LNCaP clone FGC (cell line): ENCODE results near the gene IFIH1.

Experiments
- DNase-seq: peaks from one replicate; pipeline ENCODE4 v3.0.0-alpha.2; 2011; ENCODE audit warnings: low read depth
- H3K4me3 ChIP-seq: 2 replicates; pipeline ENCODE4 v1.5.1; 2011; ENCODE audit warnings: mild to moderate bottlenecking, low read depth, low read length, control low read depth
- TF ChIP-seq, protein P1 (sequence below): IDR thresholded peaks from 2 replicates; pipeline ENCODE4 v1.5.1; 2012; ENCODE audit warnings: mild to moderate bottlenecking; ENCODE audit not compliant: control insufficient read depth, insufficient read depth; ENCODE audit errors: extremely low read depth

Gene IFIH1

DNA sequence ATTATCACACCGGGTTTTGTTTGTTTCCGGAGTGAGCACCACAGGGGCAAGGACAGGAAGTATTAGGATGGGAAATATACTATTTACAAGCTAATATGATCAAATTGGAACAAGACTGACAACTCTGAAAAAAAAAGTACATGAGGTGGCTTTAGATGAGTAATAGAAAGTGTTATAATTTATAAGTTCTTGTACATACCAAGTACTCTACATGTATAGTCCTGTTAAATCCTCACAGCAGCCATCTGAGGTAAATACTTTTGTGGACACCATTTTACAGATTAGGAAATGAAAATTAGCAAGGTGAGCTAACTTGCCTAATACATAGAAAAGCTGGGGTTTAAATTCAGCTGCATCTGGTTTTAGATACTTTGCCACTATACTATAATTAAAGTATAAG is 86.5 kb downstream of the IFIH1 start:
- DNase-seq, result no peak
- H3K4me3 ChIP-seq, result no peak overlapping the region
- TF ChIP-seq, protein P1, sequence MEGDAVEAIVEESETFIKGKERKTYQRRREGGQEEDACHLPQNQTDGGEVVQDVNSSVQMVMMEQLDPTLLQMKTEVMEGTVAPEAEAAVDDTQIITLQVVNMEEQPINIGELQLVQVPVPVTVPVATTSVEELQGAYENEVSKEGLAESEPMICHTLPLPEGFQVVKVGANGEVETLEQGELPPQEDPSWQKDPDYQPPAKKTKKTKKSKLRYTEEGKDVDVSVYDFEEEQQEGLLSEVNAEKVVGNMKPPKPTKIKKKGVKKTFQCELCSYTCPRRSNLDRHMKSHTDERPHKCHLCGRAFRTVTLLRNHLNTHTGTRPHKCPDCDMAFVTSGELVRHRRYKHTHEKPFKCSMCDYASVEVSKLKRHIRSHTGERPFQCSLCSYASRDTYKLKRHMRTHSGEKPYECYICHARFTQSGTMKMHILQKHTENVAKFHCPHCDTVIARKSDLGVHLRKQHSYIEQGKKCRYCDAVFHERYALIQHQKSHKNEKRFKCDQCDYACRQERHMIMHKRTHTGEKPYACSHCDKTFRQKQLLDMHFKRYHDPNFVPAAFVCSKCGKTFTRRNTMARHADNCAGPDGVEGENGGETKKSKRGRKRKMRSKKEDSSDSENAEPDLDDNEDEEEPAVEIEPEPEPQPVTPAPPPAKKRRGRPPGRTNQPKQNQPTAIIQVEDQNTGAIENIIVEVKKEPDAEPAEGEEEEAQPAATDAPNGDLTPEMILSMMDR, result no peak

DNA sequence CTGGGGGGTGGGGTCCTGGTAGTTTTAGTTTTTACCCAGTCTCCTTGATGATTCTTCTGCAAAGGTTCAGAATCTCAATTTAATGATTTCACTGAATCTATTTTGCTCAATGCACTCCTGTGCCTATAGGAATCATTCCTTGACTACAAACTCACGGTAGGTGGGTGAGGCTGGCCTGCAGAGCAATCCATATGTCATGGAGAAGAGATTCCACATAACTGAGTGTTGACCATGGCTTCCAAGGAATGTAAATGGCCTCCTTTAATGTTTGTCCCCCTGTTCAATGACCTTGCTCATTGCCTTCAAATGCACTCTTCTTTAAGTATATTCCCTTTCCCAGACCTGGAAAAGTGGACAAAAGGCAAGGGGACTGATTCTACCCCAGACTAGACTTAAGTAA is 87.7 kb downstream of the IFIH1 start:
- no peak for DNase-seq
- TF ChIP-seq, protein P1, result no peak
- H3K4me3 ChIP-seq, result no peak overlapping the region

DNA sequence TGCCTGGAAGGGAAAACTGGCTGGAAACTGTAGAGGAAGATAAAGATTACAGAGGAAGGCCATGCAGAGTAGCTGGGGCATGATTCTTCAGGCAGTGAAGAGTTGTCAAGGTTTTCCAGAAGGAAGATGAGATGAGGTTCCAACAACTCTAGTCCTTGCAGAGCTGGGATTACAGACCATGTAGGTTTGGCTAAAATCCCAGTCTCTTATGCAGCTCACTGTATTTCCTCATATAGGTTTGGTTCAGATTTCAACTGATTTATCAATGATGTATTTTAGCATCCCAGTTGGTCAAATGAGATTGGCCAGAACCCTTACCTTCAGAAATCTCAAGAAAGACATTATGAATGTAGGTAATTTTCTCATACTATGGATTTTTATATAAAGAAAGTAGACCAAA is 91.6 kb downstream of the IFIH1 start:
- DNase-seq, result no peak
- no peak overlapping the region for H3K4me3 ChIP-seq
- TF ChIP-seq, protein P1, result no peak

DNA sequence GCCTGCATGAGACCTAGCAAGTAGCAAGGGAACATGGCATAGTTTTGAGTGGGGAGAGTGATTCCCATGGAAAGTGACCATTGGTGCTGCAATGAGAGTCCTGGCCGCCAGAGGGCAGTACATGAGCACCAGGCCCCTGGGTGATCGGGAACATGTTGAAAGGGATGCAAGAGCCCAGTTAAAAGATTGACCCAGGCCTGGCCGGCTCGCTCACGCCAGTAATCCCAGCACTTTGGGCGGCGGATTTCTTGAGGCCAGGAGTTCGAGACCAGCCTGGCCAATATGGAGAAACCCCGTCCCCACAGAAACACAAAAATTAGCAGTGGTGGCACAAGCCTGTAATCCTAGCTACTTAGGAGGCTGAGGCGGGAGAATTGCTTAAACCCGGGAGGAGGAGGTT is 97.4 kb downstream of the IFIH1 start:
- peak; percentile 19 for DNase-seq

DNA sequence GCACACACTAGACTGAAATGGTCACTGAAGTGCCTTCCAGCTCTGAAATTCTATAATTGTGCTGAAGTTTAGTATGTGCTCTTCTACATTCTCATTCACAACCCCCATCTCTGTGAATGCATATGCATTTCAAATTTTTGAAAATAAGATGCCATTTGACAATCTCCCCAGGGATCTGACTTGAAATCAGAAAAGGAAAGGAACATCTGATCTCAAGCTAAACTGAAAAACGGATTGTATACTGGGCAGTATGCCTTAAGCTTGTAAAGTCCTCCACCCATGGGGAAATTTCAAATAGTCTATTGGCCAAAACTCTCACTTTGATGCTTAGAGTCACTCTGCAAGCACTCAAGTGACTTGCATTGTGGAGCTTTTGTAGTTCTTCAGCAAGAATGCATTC is 98.1 kb downstream of the IFIH1 start:
- no peak overlapping the region for H3K4me3 ChIP-seq
- no peak for DNase-seq
- TF ChIP-seq, protein P1, result no peak

More for the DNA sequence above, 97.4 kb downstream of the IFIH1 start:
- no peak overlapping the region for H3K4me3 ChIP-seq
- TF ChIP-seq, protein P1, result peak; percentile 76

DNA sequence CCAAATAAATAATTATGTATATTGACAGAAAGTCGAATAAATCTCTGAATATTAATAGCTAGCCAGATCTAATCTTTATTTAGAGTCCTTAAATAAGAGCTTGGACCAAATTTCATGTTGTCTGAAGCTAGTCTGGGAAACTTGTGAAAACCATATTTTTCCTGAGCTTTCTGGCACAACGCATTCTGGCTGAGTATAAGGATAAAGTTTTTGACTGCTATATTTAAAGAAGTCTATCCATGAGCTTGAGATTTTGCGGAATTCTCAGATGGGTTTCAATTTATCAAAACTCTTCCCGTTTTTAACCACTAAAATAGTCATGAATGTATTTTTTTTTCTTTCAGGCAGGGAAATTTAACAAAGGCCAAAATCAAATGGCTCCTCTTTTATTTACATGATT is 99.1 kb downstream of the IFIH1 start:
- TF ChIP-seq, protein P1, result no peak
- no peak for DNase-seq
- H3K4me3 ChIP-seq, result no peak overlapping the region

DNA sequence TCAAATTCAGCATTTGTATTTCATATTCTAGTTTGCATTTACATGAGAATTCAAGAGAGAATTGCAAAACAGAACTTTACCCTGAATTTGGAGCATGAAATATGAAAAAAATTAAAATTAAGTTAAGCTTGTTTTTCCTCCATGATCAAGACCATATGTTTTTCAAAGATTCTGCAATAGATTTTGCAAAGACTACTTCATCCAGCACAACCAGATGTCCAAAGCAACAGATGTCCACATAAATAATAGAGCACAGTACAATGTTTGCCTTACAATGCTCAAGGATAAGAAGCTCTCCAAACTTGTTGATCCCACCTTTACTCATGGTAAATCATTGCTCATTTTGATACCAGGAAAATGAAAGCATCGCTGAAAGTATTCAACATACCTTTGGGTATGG is 100.9 kb downstream of the IFIH1 start:
- TF ChIP-seq, protein P1, result no peak
- no peak for DNase-seq
- H3K4me3 ChIP-seq, result no peak overlapping the region
